ENCODE data around the gene ERCC3. TPM values are rescaled to one million over a fixed set of nuclear protein-coding genes. Genes with fewer than 3 reads are reported as not detected.

ERCC3 gene
- total RNA-seq, 2 experiments from 2014 or later: 40.0 to 44.0 TPM

DNA sequence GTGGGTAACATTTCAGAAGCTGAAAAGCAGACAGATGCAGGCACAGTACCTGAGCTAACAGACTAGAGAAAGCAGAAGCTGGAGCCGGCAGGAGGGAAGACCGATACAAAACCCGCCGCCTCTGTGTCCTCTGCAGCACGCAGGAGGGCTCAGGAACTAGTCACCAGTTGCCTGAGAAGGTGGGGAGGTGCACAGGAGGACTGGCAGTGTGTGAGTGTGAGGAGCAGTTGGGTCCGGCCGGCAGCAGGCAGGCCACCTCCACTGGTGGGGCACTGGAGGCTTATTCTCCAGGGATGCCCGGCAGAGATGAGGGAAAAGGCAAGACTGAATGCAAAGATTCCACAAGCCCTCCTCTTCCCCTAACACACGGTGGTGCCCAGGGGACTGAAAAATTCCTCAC is 18.2 kb downstream of the ERCC3 start:
- H3K9me3 Mint-ChIP-seq: no peaks in the 10 kb centered on the region
- peaks cover 96% of the 10 kb centered on the region for H3K36me3 Mint-ChIP-seq (ENCODE audit: low read depth)
- H3K4me3 ChIP-seq (ENCODE audit: low read length): no peak overlapping the region

DNA sequence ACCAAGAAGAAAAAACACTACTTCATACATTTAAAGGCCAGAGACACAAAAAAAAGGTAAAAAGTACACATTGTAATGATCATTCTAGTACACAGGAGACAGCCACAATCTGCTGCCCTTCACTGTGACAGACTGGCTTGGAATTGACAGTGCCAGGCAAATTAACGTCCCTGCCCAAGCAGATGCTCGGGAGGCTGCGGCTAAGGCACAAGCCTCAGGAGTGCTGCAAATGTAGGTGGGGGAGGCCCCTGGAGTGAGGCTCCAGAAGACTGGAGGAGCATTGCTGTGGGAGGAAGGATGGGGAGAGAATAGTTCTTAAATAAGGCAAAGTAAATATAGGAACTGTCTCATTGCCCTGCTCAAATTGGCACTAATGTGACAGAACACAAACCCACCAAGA is 18.6 kb downstream of the ERCC3 start:
- Mint-ChIP-seq H3K36me3 (ENCODE audit: low read depth) (peaks cover 96% of the 10 kb centered on the region), H3K4me3 (no peak overlapping the region)

More for the DNA sequence above, 18.2 kb downstream of the ERCC3 start:
- H3K4me1 ChIP-seq (ENCODE audit: insufficient read depth, low read length): no peaks in the 10 kb centered on the region
- no peaks in the 10 kb centered on the region for H3K27me3 Mint-ChIP-seq
- TF ChIP-seq, protein P1, sequence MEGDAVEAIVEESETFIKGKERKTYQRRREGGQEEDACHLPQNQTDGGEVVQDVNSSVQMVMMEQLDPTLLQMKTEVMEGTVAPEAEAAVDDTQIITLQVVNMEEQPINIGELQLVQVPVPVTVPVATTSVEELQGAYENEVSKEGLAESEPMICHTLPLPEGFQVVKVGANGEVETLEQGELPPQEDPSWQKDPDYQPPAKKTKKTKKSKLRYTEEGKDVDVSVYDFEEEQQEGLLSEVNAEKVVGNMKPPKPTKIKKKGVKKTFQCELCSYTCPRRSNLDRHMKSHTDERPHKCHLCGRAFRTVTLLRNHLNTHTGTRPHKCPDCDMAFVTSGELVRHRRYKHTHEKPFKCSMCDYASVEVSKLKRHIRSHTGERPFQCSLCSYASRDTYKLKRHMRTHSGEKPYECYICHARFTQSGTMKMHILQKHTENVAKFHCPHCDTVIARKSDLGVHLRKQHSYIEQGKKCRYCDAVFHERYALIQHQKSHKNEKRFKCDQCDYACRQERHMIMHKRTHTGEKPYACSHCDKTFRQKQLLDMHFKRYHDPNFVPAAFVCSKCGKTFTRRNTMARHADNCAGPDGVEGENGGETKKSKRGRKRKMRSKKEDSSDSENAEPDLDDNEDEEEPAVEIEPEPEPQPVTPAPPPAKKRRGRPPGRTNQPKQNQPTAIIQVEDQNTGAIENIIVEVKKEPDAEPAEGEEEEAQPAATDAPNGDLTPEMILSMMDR (IDR thresholded peaks at IDR 0.05): no peak
- H3K9me3 ChIP-seq (ENCODE audit: control insufficient read depth in 1 of 2, insufficient read depth in 1 of 2, low read length in 2 of 2): no peaks in the 10 kb centered on the region
- H3K27ac ChIP-seq (ENCODE audit: low read depth in 1 of 2, low read length in 2 of 2): no peak overlapping the region
- intact Hi-C loops (cut with DNase I, micrococcal nuclease): loop anchor here in 1 of 2 experiments (5.0 kb wide), 1 partner anchor 207 kb away; no protein-coding TSS in a partner anchor
- no peak for DNase-seq
- peaks cover 91% of the 10 kb centered on the region for H3K36me3 ChIP-seq (ENCODE audit: insufficient read depth, low read length)
- peaks cover 6% of the 10 kb centered on the region for H3K4me1 Mint-ChIP-seq (ENCODE audit: low read depth)
- POLR2A ChIA-PET: no interaction called here
- ATAC-seq (ENCODE audit: poor library complexity): no peak
- no peaks in the 10 kb centered on the region for H3K27me3 ChIP-seq (ENCODE audit: control insufficient read depth in 1 of 2, insufficient read depth in 2 of 2, low read length in 2 of 2)
- H3K27ac Mint-ChIP-seq: no peak overlapping the region
- CTCF ChIA-PET: no interaction called here
- no peak overlapping the region for H3K4me3 Mint-ChIP-seq

DNA sequence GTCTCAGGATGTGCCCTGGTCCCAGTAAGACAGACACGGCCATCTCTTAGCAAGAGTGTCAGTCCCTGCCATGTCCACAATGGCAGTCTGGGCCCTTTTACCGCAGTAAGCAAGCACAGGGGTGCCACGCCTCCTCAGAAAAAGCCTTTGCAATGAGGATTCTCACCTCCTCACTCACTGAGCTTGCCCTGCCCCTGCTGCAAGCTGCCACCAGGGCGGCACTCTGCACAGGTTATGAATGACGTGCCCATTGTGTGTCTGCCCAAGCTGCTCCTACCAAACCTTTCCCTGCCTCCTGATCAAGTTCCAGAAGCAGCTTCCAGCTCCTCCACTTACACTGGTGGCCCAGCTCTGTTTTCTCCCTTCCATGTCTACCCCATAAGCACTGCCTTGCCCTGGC is 23.3 kb downstream of the ERCC3 start:
- no peak overlapping the region for H3K27ac Mint-ChIP-seq
- H3K4me1 Mint-ChIP-seq (ENCODE audit: low read depth): no peaks in the 10 kb centered on the region
- Histone ChIP-seq H3K27ac (ENCODE audit: low read depth in 1 of 2, low read length in 2 of 2) (no peak overlapping the region), H3K4me3 (ENCODE audit: low read length) (no peak overlapping the region), H3K4me1 (ENCODE audit: insufficient read depth, low read length) (no peaks in the 10 kb centered on the region), H3K9me3 (ENCODE audit: control insufficient read depth in 1 of 2, insufficient read depth in 1 of 2, low read length in 2 of 2) (no peaks in the 10 kb centered on the region), H3K27me3 (ENCODE audit: control insufficient read depth in 1 of 2, insufficient read depth in 2 of 2, low read length in 2 of 2) (no peaks in the 10 kb centered on the region), H3K36me3 (ENCODE audit: insufficient read depth, low read length) (peaks cover 74% of the 10 kb centered on the region)
- no peak for DNase-seq
- POLR2A ChIA-PET: interaction anchor here (1.7 kb wide), 1 partner anchor 10 kb away, joined by 3 read pairs; no protein-coding TSS in a partner anchor
- intact Hi-C loops (cut with DNase I, micrococcal nuclease): no loop called here
- no peak for ATAC-seq (ENCODE audit: poor library complexity)
- no peaks in the 10 kb centered on the region for H3K27me3 Mint-ChIP-seq
- CTCF ChIA-PET: no interaction called here
- TF ChIP-seq, protein P1 (IDR thresholded peaks at IDR 0.05): no peak
- H3K36me3 Mint-ChIP-seq (ENCODE audit: low read depth): peaks cover 89% of the 10 kb centered on the region
- no peak overlapping the region for H3K4me3 Mint-ChIP-seq
- H3K9me3 Mint-ChIP-seq: no peaks in the 10 kb centered on the region

More for the DNA sequence above, 18.6 kb downstream of the ERCC3 start:
- intact Hi-C loops (cut with DNase I, micrococcal nuclease): loop anchor here in 1 of 2 experiments (5.0 kb wide), 1 partner anchor 207 kb away; no protein-coding TSS in a partner anchor
- Mint-ChIP-seq H3K27ac (no peak overlapping the region), H3K4me1 (ENCODE audit: low read depth) (peaks cover 6% of the 10 kb centered on the region), H3K27me3 (no peaks in the 10 kb centered on the region), H3K9me3 (no peaks in the 10 kb centered on the region)
- Histone ChIP-seq H3K4me3 (ENCODE audit: low read length) (no peak overlapping the region), H3K27ac (ENCODE audit: low read depth in 1 of 2, low read length in 2 of 2) (no peak overlapping the region), H3K27me3 (ENCODE audit: control insufficient read depth in 1 of 2, insufficient read depth in 2 of 2, low read length in 2 of 2) (no peaks in the 10 kb centered on the region), H3K4me1 (ENCODE audit: insufficient read depth, low read length) (no peaks in the 10 kb centered on the region), H3K9me3 (ENCODE audit: control insufficient read depth in 1 of 2, insufficient read depth in 1 of 2, low read length in 2 of 2) (no peaks in the 10 kb centered on the region), H3K36me3 (ENCODE audit: insufficient read depth, low read length) (peaks cover 91% of the 10 kb centered on the region)
- TF ChIP-seq, protein P1 (IDR thresholded peaks at IDR 0.05): no peak
- POLR2A ChIA-PET: no interaction called here
- CTCF ChIA-PET: no interaction called here
- DNase-seq (no peak), ATAC-seq (ENCODE audit: poor library complexity) (no peak)
